ENCODE data around the gene PRSS33.

GRCh38 chr16:2761472-2761871, 25.9 kb downstream of the PRSS33 start:
- TF ChIP-seq CTCF (IDR thresholded peaks at IDR 0.05) = no peak
- no peak for TF ChIP-seq POLR2A (IDR thresholded peaks at IDR 0.05)
